GM18858 (cell line): ENCODE data around the gene BAG1.

Experiments
- ATAC-seq: cut with Tn5 transposase; IDR thresholded peaks from one replicate; pipeline ENCODE4 v1.9.1; 2021; ENCODE audit not compliant: unreplicated experiment

Gene BAG1

GRCh38 chr9:33244137-33244784 is 20.2 kb downstream of the BAG1 start:
- no peak for ATAC-seq

GRCh38 chr9:33242609-33243134 is 21.8 kb downstream of the BAG1 start:
- ATAC-seq: no peak

- ATAC-seq: no peak
Observed at GRCh38 chr9:33241298-33241697, 23.2 kb downstream of the BAG1 start.

GRCh38 chr9:33239921-33240320 is 24.6 kb downstream of the BAG1 start, which contains the start of gene SPINK4:
SPINK4 (plus strand) TSS chr9:33240167; CDS start chr9:33240209, 42 bp downstream.
- no peak for ATAC-seq

- no peak for ATAC-seq
Observed at GRCh38 chr9:33236571-33236970, 27.9 kb downstream of the BAG1 start.

GRCh38 chr9:33234511-33235467 is 29.7 kb downstream of the BAG1 start:
- ATAC-seq: no peak

- ATAC-seq: no peak
Observed at GRCh38 chr9:33233626-33234342, 30.7 kb downstream of the BAG1 start.

- no peak for ATAC-seq
Observed at GRCh38 chr9:33232815-33233214, 31.7 kb downstream of the BAG1 start.

GRCh38 chr9:33231623-33231942 is 32.9 kb downstream of the BAG1 start:
- no peak for ATAC-seq

GRCh38 chr9:33230756-33231622 is 33.5 kb downstream of the BAG1 start:
- ATAC-seq: no peak

GRCh38 chr9:33229359-33230114 is 35.0 kb downstream of the BAG1 start:
- ATAC-seq: no peak

- no peak for ATAC-seq
Observed at GRCh38 chr9:33228606-33229005, 35.9 kb downstream of the BAG1 start.

GRCh38 chr9:33227741-33228140 is 36.8 kb downstream of the BAG1 start:
- no peak for ATAC-seq

GRCh38 chr9:33227008-33227398 is 37.5 kb downstream of the BAG1 start:
- peak; percentile 55 for ATAC-seq

- no peak for ATAC-seq
Observed at GRCh38 chr9:33225319-33226147, 39.0 kb downstream of the BAG1 start.

GRCh38 chr9:33223696-33224095 is 40.8 kb downstream of the BAG1 start:
- no peak for ATAC-seq

GRCh38 chr9:33222031-33222430 is 42.5 kb downstream of the BAG1 start:
- no peak for ATAC-seq

- ATAC-seq: no peak
Observed at GRCh38 chr9:33221568-33221884, 43.0 kb downstream of the BAG1 start.
